Suprapubic skin (tissue), 4 donors: Measurements from ENCODE around the gene HSD17B14.

ENCODE experiments used
- CTCF ChIP-seq, 2 donors: fragments of 200-600 bp in 1 of 2; fragments of 450-650 bp in 1 of 2; sonication (generic) in 1 of 2; IDR thresholded peaks; one replicate each; pipeline ENCODE4 v1.5.1; 2016 to 2019; ENCODE audit warnings: antibody characterized with exemption in 2 of 2, mild to moderate bottlenecking in 1 of 2, moderate library complexity in 1 of 2
- POLR2A ChIP-seq, 2 donors: fragments of 450-650 bp; IDR thresholded peaks; one replicate each; pipeline ENCODE4 v1.6.1; 2017; ENCODE audit warnings: antibody characterized with exemption in 2 of 2, mild to moderate bottlenecking in 2 of 2, moderate library complexity in 2 of 2
- POLR2AphosphoS5 ChIP-seq, 3 donors: sonication (generic); formaldehyde crosslinking; IDR thresholded peaks; one replicate each; pipeline ENCODE4 v1.6.1; 2017; ENCODE audit warnings: antibody characterized with exemption in 3 of 3

DNA sequence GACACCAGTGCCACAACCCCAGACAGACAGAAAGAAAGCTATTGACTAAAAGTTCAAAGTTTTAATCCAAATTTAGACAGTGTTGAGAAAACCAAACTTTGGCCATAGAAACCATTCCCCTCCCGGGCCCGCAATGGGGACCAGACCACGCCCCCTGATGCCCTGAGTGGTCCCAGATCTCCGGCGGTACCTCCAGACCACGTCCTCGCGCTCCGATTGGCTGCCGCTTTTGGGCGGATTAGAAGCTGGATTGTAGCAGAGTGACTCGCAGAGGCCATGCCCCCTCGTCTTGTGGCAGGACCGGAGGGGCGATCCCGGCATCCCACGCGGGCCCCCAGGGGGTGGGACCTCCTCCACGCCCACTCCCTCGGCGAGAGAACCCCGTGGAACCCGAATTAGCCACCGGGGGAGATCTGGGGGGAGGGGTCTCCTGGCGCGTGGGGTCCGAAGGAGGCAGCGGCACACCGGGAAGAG is 797 bp upstream of the HSD17B14 start:
- TF ChIP-seq CTCF (IDR thresholded peaks at IDR 0.05) (no peak), POLR2A (IDR thresholded peaks at IDR 0.05) (no peak), POLR2AphosphoS5 (IDR thresholded peaks at IDR 0.05) (no peak)
